HG02840 (cell line): Measurements from ENCODE around the gene C14orf93.
"Not testable (repeated sequence)": the region's sequence is repeated elsewhere in the genome, so short reads cannot be mapped to it uniquely, and the experiment has no call there.

Experiments
- ATAC-seq: cut with Tn5 transposase; IDR thresholded peaks from one replicate; pipeline ENCODE4 v1.9.1; 2021; ENCODE audit warnings: mild to moderate bottlenecking, moderate library complexity, moderate number of reproducible peaks; ENCODE audit not compliant: unreplicated experiment, low FRiP score

The C14orf93 gene

DNA sequence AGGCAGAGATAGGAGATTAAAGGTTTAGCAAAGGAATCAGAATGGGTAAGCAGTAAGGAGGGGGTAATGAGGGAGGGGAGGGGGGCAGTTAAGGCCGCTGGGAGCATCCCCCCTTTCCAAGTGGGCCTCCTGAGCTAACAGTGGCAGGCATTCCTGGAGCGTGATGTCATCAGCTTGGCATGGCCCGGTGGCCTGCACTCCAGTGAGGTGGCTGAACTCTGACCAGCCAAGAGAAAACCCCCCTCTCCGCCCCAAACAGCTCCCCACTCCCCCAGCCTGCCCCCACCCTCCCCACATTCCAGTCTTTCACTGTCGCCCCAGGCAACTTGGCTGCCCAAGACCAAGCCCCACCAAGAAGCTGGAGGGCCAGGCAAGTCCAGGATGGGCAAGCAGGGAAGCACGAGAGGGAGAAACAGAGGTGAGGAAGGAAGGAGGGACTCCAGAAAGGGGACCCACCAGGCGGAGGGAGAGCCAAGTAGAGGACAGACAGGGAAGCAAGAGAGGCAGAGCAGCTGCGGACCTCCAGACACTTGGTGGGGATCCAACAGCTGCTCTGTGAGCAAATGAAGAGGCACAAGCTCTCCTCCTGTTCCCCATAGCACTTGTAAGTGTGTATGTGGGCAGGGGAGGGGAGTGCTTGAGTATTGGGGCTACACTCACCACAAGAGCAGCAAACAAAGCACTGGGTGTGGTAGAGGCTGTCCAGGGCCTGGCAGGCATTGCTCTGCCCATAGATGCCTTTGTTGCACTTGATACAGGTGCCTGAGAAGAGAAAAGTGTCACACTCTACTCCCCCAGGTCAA is 32.1 kb downstream of the C14orf93 start:
- no peak for ATAC-seq

DNA sequence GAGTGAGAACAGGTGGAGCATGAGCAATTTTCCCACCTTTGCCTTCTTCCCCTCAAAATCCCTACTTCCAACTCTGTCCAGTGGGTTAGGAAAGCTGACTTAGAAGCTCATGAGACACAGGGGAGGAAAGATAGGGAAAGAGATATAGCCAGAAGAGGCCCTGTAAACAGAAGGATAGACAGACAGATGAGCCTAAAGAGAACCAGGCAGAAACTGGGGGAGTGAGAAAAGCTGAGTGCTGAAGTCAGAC is 32.6 kb downstream of the C14orf93 start:
- no peak for ATAC-seq

DNA sequence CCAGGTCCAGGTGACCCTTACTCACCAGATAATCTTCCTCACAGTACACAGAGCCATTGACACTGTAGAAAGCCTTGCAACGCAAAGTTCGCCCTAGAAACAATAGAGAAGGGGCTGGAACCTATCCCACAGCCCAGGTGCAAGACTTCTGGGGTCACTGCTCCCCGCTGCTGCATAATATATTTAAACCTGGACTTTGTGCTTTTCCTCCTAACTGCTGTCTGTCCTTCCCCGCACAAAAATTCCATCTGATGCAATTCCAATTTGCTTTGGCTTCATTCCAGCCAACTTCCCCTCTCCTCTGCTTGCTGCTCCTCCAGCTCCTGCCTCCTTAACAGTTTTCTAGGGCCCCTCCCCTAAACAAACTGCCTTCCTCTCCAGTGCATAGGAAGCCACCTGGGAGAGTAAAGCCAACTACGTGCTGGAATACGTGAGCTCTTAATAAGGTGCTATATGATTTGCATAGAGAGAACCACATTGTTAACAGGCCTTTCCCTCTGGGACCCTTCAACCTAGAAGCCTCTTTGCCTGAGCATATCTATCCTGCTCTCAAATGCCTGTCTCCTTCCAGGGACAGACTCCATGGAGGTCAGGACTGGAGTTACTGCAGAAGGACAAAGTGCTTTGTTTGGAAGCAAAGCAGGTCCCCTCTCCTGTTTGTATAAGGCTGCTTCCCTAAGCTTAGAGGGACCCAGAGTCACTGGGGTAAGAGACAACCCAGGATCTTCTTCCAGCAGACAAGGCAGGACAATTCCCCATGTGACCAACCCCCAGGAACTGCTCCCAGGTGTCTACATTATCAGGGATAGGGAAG is 33.1 kb downstream of the C14orf93 start:
- ATAC-seq: no peak

DNA sequence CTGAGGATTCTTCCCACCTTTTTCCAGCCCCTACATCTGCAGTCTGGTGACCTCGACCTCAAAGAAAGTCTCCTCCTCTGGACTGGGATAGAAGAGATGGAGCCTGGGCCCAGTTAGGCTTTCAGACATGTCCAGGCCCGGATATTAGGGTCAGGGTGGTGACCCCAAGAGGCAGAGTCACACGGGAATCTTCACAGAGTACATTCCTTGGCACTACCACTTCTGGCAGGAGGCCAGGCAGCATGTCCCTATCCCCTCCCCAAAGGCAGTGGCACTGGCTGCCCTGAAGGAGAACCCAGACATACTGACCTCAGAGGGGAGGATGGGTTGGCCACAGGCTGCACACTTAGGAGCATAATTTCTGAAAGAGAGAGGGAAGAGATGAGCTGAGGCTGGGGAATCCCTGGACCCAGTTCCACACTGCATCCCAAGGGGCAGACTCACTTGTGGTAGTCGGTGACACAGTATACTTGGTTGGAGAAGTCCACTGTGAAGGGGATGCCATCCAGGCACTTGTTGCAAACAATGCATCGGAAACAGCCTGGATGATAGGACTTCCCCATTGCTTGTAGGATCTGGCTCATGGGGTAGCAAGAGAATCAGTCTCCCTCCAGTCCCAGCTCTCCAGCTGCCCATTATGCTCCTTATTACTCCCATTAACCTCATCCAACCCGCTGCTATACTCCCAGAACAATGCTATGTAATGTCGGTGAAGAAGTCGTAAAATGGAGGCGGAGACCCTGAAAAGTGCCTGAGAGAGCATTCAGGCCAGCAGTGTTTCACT is 35.2 kb downstream of the C14orf93 start:
- ATAC-seq: no peak

DNA sequence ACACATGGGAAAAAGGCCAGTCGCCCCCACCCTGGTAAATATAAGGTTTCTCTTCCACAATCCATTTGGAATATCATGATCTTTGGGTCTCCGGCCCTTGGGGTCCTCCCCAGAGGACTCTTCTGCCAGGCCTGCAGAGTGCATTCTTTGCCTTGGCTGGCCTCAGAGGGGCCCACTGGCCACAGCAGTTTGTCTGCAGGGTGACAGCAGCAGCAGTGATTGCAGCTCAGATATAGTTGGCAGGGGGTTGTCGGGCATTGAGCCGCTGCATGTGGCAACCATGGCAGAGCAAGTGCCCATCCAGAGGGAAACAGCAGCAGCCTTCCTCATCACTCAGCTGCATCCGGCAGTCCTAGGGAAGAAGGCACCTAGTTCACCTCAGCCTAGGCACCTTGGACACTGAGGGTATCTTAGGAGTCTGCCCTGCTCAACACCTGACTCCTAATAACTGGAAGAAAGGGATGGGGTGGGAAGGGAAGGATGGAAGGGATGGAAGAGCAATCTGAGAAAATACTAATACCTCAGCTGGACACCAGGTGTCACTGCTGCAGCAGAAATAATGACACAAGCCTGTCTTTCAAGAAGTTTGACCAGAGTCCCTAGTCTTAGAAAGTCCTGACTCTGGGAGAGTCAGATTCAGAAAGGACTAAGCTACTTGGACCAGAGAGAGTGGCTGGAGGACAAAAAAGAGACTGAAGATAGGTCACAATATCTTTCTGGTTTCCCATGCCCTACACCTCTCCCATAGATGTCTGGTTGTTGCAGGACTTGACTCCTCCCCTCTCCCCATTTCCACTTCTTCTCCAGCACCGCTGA is 36.5 kb downstream of the C14orf93 start:
- ATAC-seq: no peak

DNA sequence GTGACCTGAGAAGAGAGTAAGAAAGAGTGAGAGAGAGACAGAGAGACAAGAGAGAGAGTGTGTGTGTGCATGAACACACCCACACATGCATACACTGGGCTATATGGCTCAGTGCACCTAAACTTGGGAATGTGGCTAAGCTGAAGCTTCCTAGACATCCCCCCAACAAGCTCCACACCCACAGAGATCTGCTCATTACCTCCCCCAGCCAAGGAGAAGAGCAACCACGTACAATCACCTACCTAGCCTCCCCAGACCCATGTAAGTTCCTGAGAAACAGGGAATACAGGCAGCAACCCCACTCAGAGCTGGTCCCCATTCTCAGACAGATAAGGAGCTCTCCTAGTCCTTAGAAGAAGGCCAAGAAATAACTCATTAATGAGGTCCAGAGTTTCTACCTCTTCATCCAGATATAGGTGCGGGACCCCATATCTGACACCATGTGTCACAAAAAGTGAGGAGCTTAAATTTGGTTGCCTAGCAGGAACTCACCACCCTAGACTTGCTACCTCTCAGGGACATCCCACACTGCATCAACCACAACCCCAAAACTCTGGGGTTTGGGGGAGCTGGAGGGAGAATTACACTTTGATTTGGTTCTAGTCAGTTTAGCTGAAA is 37.5 kb downstream of the C14orf93 start:
- ATAC-seq: no peak

DNA sequence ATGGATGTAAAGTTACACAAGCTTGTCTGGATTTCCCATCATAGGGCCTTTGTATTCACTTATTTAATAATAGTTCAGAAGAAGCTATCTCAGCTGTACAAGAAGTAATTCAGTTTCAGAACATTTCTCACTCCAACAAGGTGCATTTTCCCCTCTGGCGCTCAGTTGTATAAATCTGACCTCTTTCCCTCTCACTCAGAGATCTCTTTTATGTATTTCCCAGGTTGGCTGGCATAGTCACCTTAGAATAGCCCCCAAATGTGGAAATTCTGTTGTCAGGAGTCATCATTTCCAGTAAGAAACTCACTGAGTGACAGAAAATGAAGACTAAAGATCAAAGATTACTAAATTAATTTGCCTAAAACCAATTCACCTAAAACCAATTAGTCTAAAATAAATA is 38.8 kb downstream of the C14orf93 start:
- ATAC-seq: no peak

DNA sequence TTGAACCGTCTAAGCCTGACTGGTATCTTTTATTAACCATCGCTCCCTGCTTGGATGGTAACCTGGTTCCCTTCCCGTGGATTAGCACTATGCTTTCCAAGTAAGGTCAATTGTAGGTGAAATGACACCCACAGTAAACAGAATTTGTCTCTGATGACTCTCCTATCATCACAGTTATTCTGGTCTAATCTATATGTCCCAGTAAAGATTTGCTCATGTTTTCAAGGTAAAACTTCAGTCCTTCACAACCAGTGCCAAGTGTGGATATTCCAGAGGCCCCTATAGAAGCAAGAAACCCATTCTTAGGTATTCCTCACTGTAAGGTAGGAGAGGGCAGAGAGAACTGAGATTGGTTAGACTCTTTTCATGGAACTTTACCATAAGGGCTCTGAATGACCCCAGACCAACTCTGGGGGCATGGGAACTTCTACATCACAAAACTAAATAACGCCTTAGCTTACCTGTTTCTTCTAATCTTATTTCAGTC is 43.1 kb downstream of the C14orf93 start:
- no peak for ATAC-seq

DNA sequence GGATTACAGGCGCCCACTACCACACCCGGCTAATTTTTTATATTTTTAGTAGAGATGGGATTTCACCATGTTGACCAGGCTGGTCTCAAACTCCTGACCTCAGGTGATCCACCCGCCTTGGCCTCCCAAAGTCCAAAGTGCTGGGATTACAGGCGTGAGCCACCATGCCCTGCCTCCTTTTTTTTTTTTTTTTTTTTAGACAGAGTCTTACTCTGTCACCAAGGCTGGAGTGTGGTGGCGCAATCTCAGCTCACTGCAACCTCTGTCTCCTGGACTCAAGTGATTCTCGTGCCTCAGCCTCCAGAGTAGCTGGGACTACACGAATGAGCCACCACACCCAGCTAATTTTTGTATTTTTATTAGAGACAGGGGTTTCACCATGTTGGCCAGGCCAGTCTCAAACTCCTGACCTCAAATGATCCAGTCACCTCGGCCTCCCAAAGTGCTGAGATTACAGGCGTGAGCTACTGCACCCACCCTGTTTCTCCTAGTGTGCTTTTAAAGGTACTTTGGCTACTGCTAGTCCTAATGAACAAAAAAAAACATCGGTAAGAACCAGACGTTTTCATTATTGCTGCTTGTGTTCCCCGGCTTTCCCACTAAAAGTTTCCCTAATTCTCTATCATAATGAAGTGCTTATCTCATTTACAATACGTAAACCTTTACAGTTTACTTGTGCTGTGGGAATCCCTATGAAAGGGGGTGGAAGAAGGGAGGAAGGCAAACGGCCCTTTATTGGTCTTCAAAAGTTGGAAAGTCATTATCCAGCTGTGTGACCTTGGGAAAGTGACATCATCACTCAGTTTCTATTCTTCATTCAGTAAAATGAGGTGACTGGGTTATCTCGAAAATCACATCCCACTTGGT is 43.8 kb downstream of the C14orf93 start:
- not testable (repeated sequence) for ATAC-seq

DNA sequence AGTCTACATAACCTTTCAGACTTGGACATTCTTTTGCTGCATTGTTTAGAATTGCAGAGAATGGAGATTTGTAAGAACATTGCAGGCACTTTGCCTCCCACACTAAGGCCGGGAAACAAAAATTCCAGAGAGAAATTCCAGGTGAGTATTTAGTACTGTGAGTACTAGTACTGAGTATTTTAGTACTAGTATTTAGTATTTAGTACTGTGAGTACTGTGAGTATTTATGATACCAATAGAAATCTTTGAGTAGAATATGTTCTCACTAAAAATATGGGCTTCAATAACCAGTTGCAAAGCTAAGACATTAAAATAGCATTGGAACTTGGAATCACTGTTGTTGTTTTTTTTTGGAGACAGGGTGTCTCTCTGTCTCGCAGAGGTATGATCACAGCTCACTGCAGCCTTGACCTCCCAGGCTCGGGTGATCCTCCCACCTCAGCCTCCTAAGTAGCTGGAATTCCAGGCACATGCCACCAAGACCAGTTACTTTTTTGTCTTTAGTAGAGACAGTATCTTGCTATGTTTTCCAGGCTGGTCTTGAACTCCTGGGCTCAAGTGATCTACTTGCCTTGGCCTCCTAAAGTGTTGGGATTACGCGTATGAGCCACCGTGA is 47.8 kb downstream of the C14orf93 start:
- ATAC-seq: no peak

DNA sequence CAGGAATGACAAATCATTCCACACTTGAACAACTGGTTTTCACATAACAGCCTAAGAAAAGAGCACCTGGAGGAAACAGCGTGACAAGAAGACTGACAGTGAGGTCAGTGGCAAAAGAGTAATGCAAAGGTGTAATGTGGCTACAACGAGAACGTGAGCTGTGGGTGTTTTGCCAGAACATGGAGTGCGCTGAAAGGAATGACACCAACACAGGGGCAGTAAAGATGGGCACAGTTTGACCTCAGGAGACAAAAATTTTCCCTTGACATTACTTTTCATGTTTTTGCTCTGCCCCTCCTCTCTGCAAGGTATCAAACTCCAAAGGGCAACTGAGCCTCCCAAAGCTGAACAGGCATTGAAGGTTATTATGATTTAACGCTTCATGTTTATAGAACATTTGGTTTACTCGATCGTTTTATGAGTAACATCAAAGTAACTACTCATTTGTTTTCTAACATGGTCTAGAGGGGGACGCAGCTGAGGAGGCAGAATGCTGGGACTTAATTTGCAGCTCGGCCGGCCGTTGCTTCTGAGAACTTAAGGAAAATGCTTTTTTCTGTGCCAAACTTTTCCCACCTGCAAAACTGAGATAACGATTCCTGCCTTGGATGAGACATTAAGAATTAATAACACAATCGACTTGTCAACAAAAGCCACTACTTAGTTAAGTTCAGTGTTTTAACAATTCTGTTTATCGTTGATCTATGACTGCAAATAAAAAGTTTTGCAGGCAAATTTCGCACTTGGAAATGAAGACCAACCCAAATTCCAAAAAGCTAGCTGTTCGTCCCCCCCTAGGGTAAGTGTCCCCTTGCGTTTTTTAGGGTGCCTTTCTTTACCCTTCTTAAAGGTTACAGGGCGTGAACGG is 54.0 kb downstream of the C14orf93 start:
- no peak for ATAC-seq

DNA sequence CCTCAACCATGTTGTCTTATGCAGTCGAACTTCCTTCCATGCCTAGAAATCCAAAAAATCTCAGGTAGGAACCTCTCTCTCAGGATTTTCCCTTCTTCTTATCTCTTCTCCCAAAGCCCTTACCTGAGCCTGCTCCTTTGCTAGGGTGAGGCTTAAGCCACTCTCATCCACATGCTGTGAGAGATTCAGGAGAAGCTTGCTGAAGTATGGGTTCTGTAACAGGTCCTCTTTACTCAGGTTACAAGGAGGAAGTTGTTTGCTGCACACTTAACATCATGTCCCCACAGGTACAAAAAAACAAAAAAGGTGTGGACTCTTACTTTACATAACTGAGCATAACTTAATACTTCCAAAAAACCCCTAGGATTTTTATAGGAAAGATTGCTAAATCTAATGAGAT is 57.5 kb downstream of the C14orf93 start:
- no peak for ATAC-seq

DNA sequence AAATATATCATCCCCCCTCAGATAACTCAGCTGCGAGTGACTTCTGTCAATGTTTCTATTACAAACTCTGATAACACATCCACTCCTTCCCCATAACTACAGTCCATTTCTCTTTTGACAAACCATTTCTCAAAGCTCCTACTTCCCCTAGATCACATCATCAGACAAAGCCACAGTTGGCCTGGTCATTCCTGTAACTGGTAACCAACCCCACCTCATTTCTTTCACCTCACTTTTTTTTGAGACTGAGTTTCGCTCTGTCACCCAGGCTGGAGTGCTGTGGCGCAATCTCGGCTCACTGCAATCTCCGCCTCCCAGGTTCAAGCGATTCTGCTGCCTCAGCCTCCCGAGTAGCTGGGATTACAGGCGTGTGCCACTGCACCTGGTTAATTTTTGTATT is 58.1 kb downstream of the C14orf93 start:
- not testable (repeated sequence) for ATAC-seq

DNA sequence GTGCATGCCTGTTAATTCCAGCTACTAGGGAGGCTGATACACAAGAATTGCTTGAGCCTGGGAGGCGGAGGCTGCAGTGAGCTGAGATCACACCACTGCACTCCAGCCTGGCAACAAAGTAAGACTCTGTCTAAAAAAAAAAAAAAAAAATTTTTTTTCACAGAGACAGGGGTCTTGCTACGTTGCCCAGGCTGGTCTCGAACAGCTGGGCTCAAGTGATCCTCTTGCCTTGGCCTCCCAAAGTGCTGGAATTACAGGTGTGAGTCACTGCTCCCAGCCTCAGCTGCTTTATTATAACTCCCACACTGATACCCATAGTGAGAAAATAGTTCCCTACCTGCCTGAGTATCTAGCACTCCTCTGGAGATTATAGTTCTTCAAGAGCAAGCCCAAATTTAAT is 64.3 kb downstream of the C14orf93 start:
- ATAC-seq: no peak

DNA sequence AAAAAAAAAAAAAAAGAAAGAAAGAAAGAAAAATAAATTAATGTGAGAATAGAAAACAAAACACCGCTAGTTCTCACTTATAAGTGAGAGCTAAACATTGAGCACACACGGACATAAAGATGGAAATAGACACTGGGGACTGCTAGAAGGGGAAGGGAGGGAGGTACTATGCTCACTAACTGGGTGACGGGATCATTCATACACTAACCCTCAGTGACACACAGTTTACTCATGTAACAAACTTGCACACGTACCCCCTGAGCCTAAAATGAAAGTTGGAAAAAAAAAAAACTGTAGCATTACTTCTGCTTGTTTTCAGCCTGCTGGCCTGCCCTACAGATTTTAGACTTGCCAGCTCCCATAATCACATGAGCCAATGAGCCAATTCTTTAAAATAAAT is 70.3 kb downstream of the C14orf93 start:
- no peak for ATAC-seq
